ENCODE data around the gene CPN2.

The CPN2 gene

GRCh38 chr3:194326192-194326967, 24.7 kb downstream of the CPN2 start:
- no peak for TF ChIP-seq TAF1 (IDR thresholded peaks at IDR 0.05; ENCODE audit: borderline replicate concordance, low read depth, low read length)
- no peak for TF ChIP-seq POLR2A (IDR thresholded peaks at IDR 0.05; ENCODE audit: low read depth, low read length)
- no peak for TF ChIP-seq POLR2AphosphoS5 (IDR thresholded peaks at IDR 0.05; ENCODE audit: low read depth, low read length)
- FAIRE-seq (peak; percentile 87), DNase-seq (ENCODE audit: insufficient read length) (no peak)

DNA sequence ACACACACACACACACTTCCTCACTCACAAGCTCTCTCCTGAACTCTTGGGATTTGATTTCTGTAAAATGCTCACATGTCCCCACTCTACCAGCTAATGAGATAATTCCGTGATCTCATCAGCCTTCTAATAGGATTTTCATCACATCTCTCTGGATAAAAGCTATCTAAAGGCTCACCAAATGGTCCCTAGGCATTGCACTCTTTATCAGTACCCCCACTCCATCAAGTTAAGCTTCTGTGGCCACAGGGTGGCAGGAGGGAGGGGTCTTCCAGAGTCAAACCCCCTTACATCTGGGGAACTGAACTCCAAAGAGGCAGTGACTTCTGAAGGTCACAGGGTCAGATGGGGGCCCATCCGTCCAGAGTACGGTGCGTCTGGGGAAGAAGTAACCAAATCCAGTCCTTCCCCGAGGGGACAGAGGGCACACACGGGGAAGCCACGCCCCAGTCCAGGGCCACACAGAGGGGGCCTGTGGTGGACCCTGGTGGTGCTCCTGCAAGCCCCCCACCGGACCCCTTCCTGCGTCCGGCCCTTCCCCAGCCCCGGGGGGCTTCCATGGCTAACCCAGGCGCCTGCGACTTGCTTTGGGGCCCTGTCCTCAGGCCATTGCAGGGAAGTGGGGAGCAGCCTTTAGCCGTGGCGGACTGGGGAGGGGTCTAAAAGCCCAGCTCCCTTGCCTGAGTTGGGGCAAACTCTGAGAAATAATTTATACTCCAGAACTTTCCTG, 25.5 kb downstream of the CPN2 start:
- TF ChIP-seq POLR2A (IDR thresholded peaks at IDR 0.05; ENCODE audit: low read depth, low read length) (no peak), TAF1 (IDR thresholded peaks at IDR 0.05; ENCODE audit: borderline replicate concordance, low read depth, low read length) (no peak), POLR2AphosphoS5 (IDR thresholded peaks at IDR 0.05; ENCODE audit: low read depth, low read length) (no peak)
- FAIRE-seq (no peak), DNase-seq (ENCODE audit: insufficient read length) (no peak)

DNA sequence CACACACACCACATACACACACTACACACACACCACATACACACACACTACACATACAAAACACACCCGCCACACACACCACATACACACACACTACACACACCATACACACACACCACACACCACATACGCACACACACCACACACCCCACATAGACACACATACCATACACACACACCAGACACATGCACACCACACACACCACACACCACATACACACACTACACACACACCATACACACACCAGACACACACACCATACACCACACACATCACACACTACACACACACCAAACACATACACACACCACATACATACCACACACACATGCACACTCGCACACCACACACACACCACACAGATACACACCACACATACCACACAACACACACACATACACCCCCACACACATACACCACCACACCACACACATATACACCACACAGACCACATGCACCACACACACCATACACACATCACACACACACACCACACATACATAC, 26.3 kb downstream of the CPN2 start:
- no peak for DNase-seq (ENCODE audit: insufficient read length)
- TF ChIP-seq TAF1 (IDR thresholded peaks at IDR 0.05; ENCODE audit: borderline replicate concordance, low read depth, low read length) (no peak), POLR2AphosphoS5 (IDR thresholded peaks at IDR 0.05; ENCODE audit: low read depth, low read length) (no peak)
- no peak for FAIRE-seq

GRCh38 chr3:194323785-194324735, 27.1 kb downstream of the CPN2 start:
- DNase-seq (ENCODE audit: insufficient read length) (peak; percentile 53), FAIRE-seq (peak; percentile 76)
- no peak for TF ChIP-seq TAF1 (IDR thresholded peaks at IDR 0.05; ENCODE audit: borderline replicate concordance, low read depth, low read length)
- TF ChIP-seq POLR2A (IDR thresholded peaks at IDR 0.05; ENCODE audit: low read depth, low read length): no peak
- no peak for TF ChIP-seq POLR2AphosphoS5 (IDR thresholded peaks at IDR 0.05; ENCODE audit: low read depth, low read length)

DNA sequence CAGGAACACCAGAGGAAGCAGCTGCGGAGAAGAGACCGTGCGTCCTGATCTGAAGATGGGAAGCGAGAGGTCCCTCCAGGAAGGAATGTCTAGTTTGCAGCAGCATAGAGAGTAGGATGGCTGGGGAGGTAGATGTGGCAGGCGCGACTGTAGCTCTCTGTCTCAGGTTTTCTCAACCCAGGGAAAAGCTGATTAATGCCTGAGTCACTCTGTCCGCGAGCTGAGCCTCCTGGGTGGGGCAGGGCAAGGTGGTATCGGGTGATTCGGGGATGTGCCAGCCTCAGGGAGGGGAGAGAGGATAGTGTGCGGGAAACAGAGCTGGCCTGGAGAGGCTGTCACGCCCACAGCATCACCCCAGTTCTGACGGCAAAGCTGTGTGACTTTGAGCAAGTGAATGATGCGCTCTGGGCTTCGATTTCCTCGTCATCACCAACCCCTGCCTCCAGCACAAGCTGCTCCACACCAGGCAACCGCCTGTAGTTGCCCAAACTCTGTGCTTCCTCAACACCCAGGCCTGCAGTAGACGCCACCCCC, 28.4 kb downstream of the CPN2 start:
- FAIRE-seq (no peak), DNase-seq (ENCODE audit: insufficient read length) (no peak)
- TF ChIP-seq POLR2A (IDR thresholded peaks at IDR 0.05; ENCODE audit: low read depth, low read length) (no peak), POLR2AphosphoS5 (IDR thresholded peaks at IDR 0.05; ENCODE audit: low read depth, low read length) (no peak), TAF1 (IDR thresholded peaks at IDR 0.05; ENCODE audit: borderline replicate concordance, low read depth, low read length) (no peak)

DNA sequence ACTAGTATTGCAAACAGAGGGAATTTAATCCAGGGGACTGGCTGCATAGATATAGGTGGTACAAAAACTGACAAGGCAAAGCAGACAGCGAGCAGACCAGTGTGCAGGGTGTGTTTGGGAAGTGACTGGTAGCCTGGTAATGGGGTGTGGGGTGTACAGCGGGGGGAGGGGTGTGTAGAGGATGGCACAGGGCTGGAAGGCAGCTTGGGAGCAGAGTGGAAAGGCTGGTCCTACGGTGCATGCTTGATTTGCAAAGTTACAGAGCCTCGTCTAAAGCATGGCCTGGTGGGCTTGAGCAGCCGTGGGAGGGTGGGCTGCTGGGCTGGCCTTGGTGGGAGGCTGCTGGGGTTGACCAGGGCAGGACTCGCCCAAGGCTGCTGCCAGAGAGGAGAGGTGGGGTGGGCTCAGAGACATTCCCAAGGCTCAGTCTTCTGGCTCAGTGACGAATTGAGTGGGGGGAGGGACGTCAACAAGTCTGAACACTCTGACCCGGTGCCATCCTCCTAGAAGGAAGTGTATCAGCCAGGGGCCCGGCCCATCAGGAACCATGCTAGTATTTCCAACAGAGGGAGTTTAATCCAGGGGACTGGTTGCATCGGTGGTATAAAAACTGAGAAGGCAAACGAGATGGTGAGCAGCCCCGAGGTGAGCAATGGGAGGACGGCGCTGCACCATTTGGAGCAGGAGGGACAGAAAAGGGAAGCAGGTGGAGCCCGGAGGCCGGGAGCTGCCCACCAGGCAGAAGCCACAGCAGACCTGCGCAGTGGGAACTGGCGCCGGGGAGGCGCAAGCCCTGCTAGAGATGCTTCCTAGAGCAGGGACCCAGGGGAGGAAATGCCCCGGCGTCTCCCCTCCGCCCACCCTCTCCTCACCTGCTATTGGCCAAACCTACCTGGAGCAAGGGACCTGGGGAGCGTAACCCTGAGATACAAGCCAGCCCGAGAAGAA, 29.2 kb downstream of the CPN2 start:
- DNase-seq (ENCODE audit: insufficient read length) (no peak), FAIRE-seq (no peak)
- no peak for TF ChIP-seq POLR2AphosphoS5 (IDR thresholded peaks at IDR 0.05; ENCODE audit: low read depth, low read length)
- TF ChIP-seq TAF1 (IDR thresholded peaks at IDR 0.05; ENCODE audit: borderline replicate concordance, low read depth, low read length): no peak
- no peak for TF ChIP-seq POLR2A (IDR thresholded peaks at IDR 0.05; ENCODE audit: low read depth, low read length)

GRCh38 chr3:194320744-194321243, 30.3 kb downstream of the CPN2 start:
- DNase-seq (ENCODE audit: insufficient read length) (no peak), FAIRE-seq (no peak)
- no peak for TF ChIP-seq POLR2A (IDR thresholded peaks at IDR 0.05; ENCODE audit: low read depth, low read length)
- no peak for TF ChIP-seq TAF1 (IDR thresholded peaks at IDR 0.05; ENCODE audit: borderline replicate concordance, low read depth, low read length)
- no peak for TF ChIP-seq POLR2AphosphoS5 (IDR thresholded peaks at IDR 0.05; ENCODE audit: low read depth, low read length)

DNA sequence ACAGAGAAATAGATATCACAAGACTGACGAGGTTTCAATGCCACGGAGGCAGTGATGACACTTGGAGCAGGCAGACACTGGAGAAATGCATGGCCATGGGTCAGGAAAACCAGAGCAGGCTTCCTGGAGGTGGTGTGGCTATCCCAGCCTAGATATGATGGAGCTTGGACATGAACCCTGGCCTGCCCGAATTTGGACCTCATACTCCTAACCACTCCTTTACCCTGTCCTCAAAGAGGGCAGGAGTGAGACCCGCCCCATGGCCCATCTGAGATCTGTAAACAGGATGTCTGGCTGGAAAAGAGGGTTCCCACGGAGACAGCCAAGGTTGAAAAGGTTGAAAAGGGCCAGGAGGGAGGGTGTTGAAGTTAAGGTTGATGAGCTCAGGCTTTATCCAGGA, 31.0 kb downstream of the CPN2 start:
- TF ChIP-seq TAF1 (IDR thresholded peaks at IDR 0.05; ENCODE audit: borderline replicate concordance, low read depth, low read length) (no peak), POLR2AphosphoS5 (IDR thresholded peaks at IDR 0.05; ENCODE audit: low read depth, low read length) (no peak), POLR2A (IDR thresholded peaks at IDR 0.05; ENCODE audit: low read depth, low read length) (no peak)
- FAIRE-seq: no peak
- no peak for DNase-seq (ENCODE audit: insufficient read length)

DNA sequence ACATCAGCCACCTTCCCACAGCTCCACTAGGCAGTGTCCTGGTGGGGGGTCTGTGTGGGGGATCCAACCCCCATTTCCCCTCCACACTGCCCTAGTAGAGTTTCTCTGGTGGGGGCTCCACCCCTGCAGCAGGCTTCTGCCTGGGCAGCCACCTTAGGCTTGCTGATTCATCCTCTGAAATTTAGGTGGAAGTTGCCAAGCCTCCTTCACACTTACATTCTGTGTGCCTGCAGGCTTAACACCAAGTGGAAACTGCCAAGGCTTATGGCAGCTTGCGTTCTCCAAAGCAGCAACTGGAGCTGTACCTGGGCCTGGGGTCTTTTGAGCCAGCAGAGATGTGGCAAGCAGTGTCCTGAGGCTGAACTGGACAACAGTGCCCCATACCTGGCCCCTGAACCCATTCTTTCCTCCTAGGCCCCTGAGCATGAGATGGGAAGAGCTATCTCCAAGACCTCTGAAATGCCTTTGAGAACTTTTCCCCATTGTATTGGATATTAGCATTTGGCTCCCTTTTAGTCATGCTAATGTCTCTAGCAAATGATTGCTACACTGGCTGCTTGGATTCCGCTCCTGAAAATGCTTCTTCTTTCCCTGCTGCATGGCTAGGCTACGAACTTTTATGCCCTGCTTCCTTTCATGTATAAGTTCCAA, 32.5 kb downstream of the CPN2 start:
- TF ChIP-seq POLR2A (IDR thresholded peaks at IDR 0.05; ENCODE audit: low read depth, low read length) (no peak), POLR2AphosphoS5 (IDR thresholded peaks at IDR 0.05; ENCODE audit: low read depth, low read length) (no peak), TAF1 (IDR thresholded peaks at IDR 0.05; ENCODE audit: borderline replicate concordance, low read depth, low read length) (no peak)
- DNase-seq (ENCODE audit: insufficient read length) (no peak), FAIRE-seq (no peak)

Measured in GM12892 (cell line).